Caco-2 (cell line): ENCODE measurements around the gene TDRD10. TPM values are rescaled to one million over a fixed set of nuclear protein-coding genes. Genes with fewer than 3 reads are reported as not detected.

ENCODE experiments used
- BruUV-seq: library from RNA; stranded (reverse); fragments of 400-500 nt; replicated peaks from 2 replicates; lab custom pipeline; 2021; lab: Mats Ljungman, UMichigan
- CTCF ChIA-PET: fragments of 300-600 bp; sonication (Branson Sonifier 250); formaldehyde crosslinking; loops from one replicate; lab custom pipeline; 2022; ENCODE audit warnings: antibody characterized with exemption; lab: Charles Lee
- POLR2A ChIA-PET: fragments of 300-600 bp; sonication (Branson Sonifier 250); formaldehyde crosslinking; loops from one replicate; lab custom pipeline; 2022; ENCODE audit warnings: antibody characterized with exemption; lab: Charles Lee
- DNase-seq, 2 experiments: peaks; one replicate each; pipeline versions ENCODE4 v3.0.0 to v3.0.0-alpha.2; 2020 to 2022
- H3K27me3 ChIP-seq: replicated peaks from 2 replicates; pipeline ENCODE4 v1.6.0; 2011; ENCODE audit warnings: low read length; ENCODE audit not compliant: control insufficient read depth, insufficient read depth
- H3K36me3 ChIP-seq: 2 replicates; pipeline ENCODE4 v1.5.1; 2011; ENCODE audit warnings: low read length; ENCODE audit not compliant: control insufficient read depth, insufficient read depth
- H3K4me1 ChIP-seq: fragments of 250-450 bp; sonication (Bioruptor Pico); 2 replicates; pipeline ENCODE4 v1.5.1; 2020; ENCODE audit warnings: mild to moderate bottlenecking
- H3K4me3 ChIP-seq: 2 replicates; pipeline ENCODE4 v1.5.1; 2011; ENCODE audit warnings: low read depth, mild to moderate bottlenecking, control low read depth, low read length
- H3K9me3 ChIP-seq: fragments of 250-450 bp; sonication (Bioruptor Pico); 2 replicates; pipeline ENCODE4 v1.5.1; 2020; ENCODE audit warnings: mild to moderate bottlenecking, moderate library complexity
- H3K27ac Mint-ChIP-seq: one replicate; pipeline ENCODE4 v1.8.0; 2022; ENCODE audit warnings: mixed read lengths; ENCODE audit not compliant: unreplicated experiment
- H3K27me3 Mint-ChIP-seq: one replicate; pipeline ENCODE4 v1.8.0; 2022; ENCODE audit warnings: mixed read lengths; ENCODE audit not compliant: insufficient read depth, unreplicated experiment
- H3K36me3 Mint-ChIP-seq: one replicate; pipeline ENCODE4 v1.8.0; 2022; ENCODE audit warnings: mild to moderate bottlenecking, mixed read lengths; ENCODE audit not compliant: insufficient read depth, unreplicated experiment
- H3K4me1 Mint-ChIP-seq: one replicate; pipeline ENCODE4 v1.8.0; 2022; ENCODE audit warnings: low read depth, mixed read lengths; ENCODE audit not compliant: unreplicated experiment
- H3K4me3 Mint-ChIP-seq: one replicate; pipeline ENCODE4 v1.8.0; 2022; ENCODE audit warnings: mild to moderate bottlenecking, moderate library complexity, mixed read lengths; ENCODE audit not compliant: unreplicated experiment
- H3K9me3 Mint-ChIP-seq: one replicate; pipeline ENCODE4 v1.8.0; 2022; ENCODE audit warnings: mixed read lengths; ENCODE audit not compliant: unreplicated experiment
- intact Hi-C: fragments of 100-400 bp; cut with micrococcal nuclease; formaldehyde crosslinking; loops from one replicate; pipeline ENCODE4 v1.10.0; 2022; ENCODE audit not compliant: unreplicated experiment
- total RNA-seq: library from RNA; stranded (reverse); gene quantifications from 2 replicates; pipeline ENCODE4 v1.2.3, GENCODE V29; 2022
- TF ChIP-seq, protein P1 (sequence below), 2 experiments: fragments of 200-600 bp in 1 of 2; IDR thresholded peaks; 1 replicate in 1 of 2; 2 replicates in 1 of 2; pipeline versions ENCODE4 v1.5.1 to v1.8.0; 2011 to 2022; ENCODE audit warnings: antibody characterized with exemption in 1 of 2, control low read depth in 1 of 2, inconsistent platforms in 1 of 2, low read depth in 1 of 2, low read length in 1 of 2, mild to moderate bottlenecking in 1 of 2, moderate library complexity in 1 of 2; ENCODE audit not compliant: insufficient read depth in 1 of 2, severe bottlenecking in 1 of 2, unreplicated experiment in 1 of 2

The TDRD10 gene
- total RNA-seq, 1 experiment from 2014 or later: not detected

DNA sequence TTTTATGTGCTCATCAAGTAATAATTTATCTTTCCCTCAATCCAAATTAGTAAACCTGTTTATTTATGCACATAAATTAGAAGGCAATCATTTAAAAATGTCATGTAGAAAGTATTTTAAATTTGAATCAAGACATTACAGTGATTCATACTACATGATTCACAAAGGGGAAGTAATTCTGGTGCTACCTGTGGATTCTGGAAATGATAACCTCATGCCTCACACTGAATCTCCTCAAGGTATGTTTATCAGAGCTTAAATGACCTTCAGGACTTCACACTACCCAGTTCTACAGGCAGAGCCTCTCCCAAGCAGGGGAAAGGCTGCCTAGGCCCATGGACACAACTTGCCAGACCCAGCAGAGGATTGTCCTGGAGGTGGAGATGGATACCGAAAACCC is 25.2 kb upstream of the TDRD10 start:
- H3K27me3 Mint-ChIP-seq: no peaks in the 10 kb centered on the region
- H3K9me3 Mint-ChIP-seq: no peaks in the 10 kb centered on the region
- ChIA-PET CTCF (no interaction called here), POLR2A (no interaction called here)
- Histone ChIP-seq H3K9me3 (no peaks in the 10 kb centered on the region), H3K36me3 (no peaks in the 10 kb centered on the region), H3K4me1 (no peaks in the 10 kb centered on the region), H3K4me3 (no peak overlapping the region), H3K27me3 (no peaks in the 10 kb centered on the region)
- no peak for DNase-seq
- BruUV-seq: no TSS peak
- no peak overlapping the region for H3K27ac Mint-ChIP-seq
- no peak overlapping the region for H3K4me3 Mint-ChIP-seq
- no peaks in the 10 kb centered on the region for H3K4me1 Mint-ChIP-seq
- no peaks in the 10 kb centered on the region for H3K36me3 Mint-ChIP-seq
- intact Hi-C loops: loop anchor here (5.0 kb wide), 1 partner anchor 124 kb away; no protein-coding TSS in a partner anchor
- TF ChIP-seq, protein P1, sequence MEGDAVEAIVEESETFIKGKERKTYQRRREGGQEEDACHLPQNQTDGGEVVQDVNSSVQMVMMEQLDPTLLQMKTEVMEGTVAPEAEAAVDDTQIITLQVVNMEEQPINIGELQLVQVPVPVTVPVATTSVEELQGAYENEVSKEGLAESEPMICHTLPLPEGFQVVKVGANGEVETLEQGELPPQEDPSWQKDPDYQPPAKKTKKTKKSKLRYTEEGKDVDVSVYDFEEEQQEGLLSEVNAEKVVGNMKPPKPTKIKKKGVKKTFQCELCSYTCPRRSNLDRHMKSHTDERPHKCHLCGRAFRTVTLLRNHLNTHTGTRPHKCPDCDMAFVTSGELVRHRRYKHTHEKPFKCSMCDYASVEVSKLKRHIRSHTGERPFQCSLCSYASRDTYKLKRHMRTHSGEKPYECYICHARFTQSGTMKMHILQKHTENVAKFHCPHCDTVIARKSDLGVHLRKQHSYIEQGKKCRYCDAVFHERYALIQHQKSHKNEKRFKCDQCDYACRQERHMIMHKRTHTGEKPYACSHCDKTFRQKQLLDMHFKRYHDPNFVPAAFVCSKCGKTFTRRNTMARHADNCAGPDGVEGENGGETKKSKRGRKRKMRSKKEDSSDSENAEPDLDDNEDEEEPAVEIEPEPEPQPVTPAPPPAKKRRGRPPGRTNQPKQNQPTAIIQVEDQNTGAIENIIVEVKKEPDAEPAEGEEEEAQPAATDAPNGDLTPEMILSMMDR (IDR thresholded peaks at IDR 0.05; ENCODE audit: insufficient read depth in 1 of 2, low read depth in 1 of 2, low read length in 1 of 2, severe bottlenecking in 1 of 2, unreplicated experiment in 1 of 2): no peak

DNA sequence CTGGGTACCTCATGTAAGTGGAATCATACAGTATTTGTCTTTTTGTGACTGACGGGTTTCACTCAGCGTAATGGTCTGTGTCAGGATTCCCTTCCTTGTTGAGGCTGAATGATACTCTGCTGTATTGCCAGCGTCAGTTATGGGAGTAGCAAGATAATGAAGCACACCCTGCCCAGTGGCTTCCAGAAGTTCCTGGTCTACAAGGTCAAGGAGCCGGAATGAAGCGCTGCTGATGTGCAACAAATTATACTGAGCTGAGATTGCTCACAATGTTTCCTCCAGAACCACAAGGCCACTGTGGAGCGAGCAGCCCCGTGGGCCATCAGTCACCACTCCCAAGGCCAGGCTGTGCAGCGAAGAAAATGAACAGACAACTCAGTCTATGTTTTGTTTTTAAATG is 24.0 kb upstream of the TDRD10 start:
- H3K4me1 Mint-ChIP-seq: no peaks in the 10 kb centered on the region
- Histone ChIP-seq H3K27me3 (no peaks in the 10 kb centered on the region), H3K36me3 (no peaks in the 10 kb centered on the region), H3K4me1 (no peaks in the 10 kb centered on the region), H3K4me3 (no peak overlapping the region), H3K9me3 (no peaks in the 10 kb centered on the region)
- DNase-seq: no peak
- no peak overlapping the region for H3K27ac Mint-ChIP-seq
- BruUV-seq: no TSS peak
- H3K9me3 Mint-ChIP-seq: no peaks in the 10 kb centered on the region
- intact Hi-C loops: loop anchor here (2.0 to 5.0 kb wide), 2 partner anchors 59 to 126 kb away; no protein-coding TSS in a partner anchor
- TF ChIP-seq, protein P1 (IDR thresholded peaks at IDR 0.05; ENCODE audit: insufficient read depth in 1 of 2, low read depth in 1 of 2, low read length in 1 of 2, severe bottlenecking in 1 of 2, unreplicated experiment in 1 of 2): no peak
- no peaks in the 10 kb centered on the region for H3K36me3 Mint-ChIP-seq
- no peaks in the 10 kb centered on the region for H3K27me3 Mint-ChIP-seq
- no peak overlapping the region for H3K4me3 Mint-ChIP-seq
- ChIA-PET CTCF (no interaction called here), POLR2A (no interaction called here)

DNA sequence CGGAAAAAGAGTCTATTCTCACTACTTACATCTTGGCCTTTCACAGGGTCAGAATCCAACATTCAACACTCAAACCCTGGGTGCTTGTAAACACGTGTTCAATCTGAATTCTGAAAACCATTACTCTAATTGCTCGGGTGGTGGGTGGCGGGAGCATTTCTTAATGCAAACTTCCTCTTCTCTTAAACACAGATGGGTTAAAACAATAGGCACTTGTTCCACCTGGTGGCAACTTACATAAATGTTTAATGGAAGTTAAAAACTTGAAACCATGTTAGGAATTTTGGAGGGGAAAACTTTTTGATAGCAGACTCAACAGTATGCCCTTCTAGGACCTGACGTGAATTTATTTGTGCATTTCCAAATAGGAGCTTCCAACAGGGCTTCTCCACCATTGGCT is 23.4 kb upstream of the TDRD10 start:
- ChIA-PET CTCF (interaction anchor here (1.5 to 3.3 kb wide), 3 partner anchors 67 to 400 kb away, joined by 4 to 44 read pairs (median 5); no protein-coding TSS in a partner anchor), POLR2A (interaction anchor here (0.6 kb wide), 1 partner anchor 11 kb away, joined by 5 read pairs; no protein-coding TSS in a partner anchor)
- TF ChIP-seq, protein P1 (IDR thresholded peaks at IDR 0.05; ENCODE audit: insufficient read depth in 1 of 2, low read depth in 1 of 2, low read length in 1 of 2, severe bottlenecking in 1 of 2, unreplicated experiment in 1 of 2): no peak
- Histone ChIP-seq H3K36me3 (no peaks in the 10 kb centered on the region), H3K27me3 (no peaks in the 10 kb centered on the region), H3K4me3 (no peak overlapping the region), H3K4me1 (no peaks in the 10 kb centered on the region), H3K9me3 (no peaks in the 10 kb centered on the region)
- H3K9me3 Mint-ChIP-seq: no peaks in the 10 kb centered on the region
- no peaks in the 10 kb centered on the region for H3K36me3 Mint-ChIP-seq
- no TSS peak for BruUV-seq
- H3K4me3 Mint-ChIP-seq: no peak overlapping the region
- no peak overlapping the region for H3K27ac Mint-ChIP-seq
- no peak for DNase-seq
- no peaks in the 10 kb centered on the region for H3K4me1 Mint-ChIP-seq
- intact Hi-C loops: loop anchor here (1.0 to 5.0 kb wide), 3 partner anchors 60 to 126 kb away; partner anchors contain the start of gene IL6R
- no peaks in the 10 kb centered on the region for H3K27me3 Mint-ChIP-seq
